ENCODE measurements around the gene CACNA1A. TPM values are rescaled to one million over a fixed set of nuclear protein-coding genes. Genes with fewer than 3 reads are reported as not detected.
"Not testable (repeated sequence)": the region's sequence is repeated elsewhere in the genome, so short reads cannot be mapped to it uniquely, and the experiment has no call there.

Gene CACNA1A
- polyA plus RNA-seq, 10 donors: 0.84 to 5.1 (median 2.4) TPM

DNA sequence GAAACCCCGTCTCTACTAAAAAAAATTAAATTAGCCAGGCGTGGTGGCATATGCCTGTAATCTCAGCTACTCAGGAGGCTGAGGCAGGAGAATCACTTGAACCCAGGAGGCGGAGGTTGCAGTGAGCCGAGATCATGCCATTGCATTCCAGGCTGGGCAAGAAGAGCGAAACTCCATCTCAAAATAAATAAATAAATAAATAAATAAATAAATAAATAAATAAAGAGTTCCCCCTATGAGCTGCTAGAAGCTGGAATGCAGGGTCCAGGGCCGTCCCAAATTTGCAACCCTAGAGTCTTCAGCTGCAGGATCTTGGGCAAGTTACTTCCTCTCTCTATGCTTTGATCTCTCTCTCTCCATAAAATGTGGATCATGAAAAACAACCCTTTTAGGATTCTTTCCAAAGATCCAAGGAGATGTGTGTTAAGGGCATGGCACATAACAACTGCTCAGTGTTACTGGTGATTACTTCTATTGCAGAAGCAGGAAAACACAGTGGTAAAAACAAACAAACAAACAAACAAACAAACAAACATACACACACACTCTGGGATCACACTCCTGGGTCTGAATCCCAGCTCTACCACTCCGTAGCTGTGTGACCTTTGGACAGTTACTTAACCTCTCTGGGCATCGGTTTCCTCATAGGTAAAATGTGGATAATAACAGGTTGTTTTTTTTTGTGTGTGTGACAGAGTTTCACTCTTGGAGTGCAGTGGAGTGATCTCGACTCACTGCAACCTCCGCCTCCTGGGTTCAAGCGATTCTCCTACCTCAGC, 78.8 kb downstream of the CACNA1A start:
- no peak for DNase-seq

- not testable (repeated sequence) for DNase-seq
Measured at GRCh38 chr19:13425875-13426274, 80.4 kb downstream of the CACNA1A start.

GRCh38 chr19:13425151-13425550, 81.1 kb downstream of the CACNA1A start:
- DNase-seq: no peak

DNA sequence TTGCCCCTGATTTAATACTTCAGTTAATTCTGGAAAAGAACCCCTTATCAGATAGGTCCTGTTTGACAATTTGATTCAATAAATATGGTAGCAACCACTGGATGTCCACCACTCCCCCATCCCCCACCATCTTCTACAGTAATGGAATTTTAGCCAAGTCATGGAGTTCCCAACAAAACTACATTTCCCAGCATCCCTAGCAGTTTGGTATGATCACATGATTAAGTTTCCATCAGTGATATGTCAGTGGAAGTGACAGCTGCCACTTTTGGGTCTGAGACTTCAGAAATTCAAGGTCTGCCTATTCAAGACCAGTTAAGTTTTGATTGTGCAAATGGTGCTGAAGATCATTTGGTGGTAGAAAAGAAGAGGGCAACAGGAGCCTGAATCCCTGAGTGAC, 85.5 kb downstream of the CACNA1A start:
- no peak for DNase-seq

- no peak for DNase-seq
Measured at GRCh38 chr19:13417054-13417453, 89.2 kb downstream of the CACNA1A start.

- DNase-seq: no peak
Measured at GRCh38 chr19:13411899-13412298, 94.4 kb downstream of the CACNA1A start.

GRCh38 chr19:13410946-13411345, 95.3 kb downstream of the CACNA1A start:
- DNase-seq: no peak

DNA sequence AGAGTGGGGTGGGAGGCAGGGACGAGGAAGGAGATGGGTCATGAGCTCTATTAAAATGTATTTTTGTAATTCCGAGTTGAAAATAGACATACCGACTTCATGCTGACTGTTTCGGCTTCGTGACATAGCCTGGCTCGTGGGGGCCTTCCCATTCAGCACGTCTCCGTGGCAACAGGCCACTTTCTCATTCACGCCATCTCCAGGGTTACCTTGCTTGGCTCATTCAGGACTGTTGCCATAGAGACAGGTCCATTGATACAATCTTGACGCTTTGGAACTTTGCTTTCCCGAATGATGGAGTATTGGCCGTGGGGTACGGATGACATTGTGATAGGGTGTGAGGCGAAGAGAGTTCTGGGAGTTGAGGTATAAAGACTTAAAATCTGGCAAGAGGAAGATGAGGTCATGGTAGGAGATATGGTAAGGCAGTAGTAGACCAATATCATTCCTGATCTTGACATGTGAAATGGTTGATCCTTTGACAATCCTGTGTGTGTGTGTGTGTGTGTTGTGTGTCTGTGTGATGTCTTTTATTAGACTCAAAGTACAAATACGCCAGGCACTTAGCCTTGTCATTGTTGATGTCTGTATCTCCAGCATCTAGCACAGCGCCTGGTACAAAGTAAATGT, 97.3 kb downstream of the CACNA1A start:
- no peak for DNase-seq

- no peak for DNase-seq
Measured at GRCh38 chr19:13404236-13404635, 102.0 kb downstream of the CACNA1A start.

- no peak for DNase-seq
Measured at GRCh38 chr19:13401388-13401787, 104.9 kb downstream of the CACNA1A start.

GRCh38 chr19:13400296-13400695, 106.0 kb downstream of the CACNA1A start:
- no peak for DNase-seq

DNA sequence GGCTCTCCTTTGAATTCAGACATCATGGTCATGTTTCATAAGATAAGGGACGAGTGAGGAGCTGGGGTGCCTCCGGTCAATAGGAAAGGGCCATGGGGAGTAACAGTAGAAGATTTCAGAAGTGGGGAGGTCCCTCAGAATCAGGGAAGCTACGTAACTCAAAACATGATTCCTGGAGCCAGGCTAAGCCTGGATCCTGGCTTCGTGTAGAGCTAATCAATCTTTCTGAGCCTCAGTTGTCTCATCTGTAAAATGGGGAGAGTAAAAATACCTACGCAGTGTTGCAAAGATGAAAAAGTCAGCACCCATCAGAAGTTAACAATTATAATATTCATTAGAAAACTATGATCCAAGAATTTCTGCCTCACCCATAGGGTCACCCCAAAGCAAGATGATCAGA, 106.5 kb downstream of the CACNA1A start:
- DNase-seq: no peak

GRCh38 chr19:13398780-13399726, 107.2 kb downstream of the CACNA1A start:
- peak; percentile 3 to 76 (median 29) for DNase-seq

DNA sequence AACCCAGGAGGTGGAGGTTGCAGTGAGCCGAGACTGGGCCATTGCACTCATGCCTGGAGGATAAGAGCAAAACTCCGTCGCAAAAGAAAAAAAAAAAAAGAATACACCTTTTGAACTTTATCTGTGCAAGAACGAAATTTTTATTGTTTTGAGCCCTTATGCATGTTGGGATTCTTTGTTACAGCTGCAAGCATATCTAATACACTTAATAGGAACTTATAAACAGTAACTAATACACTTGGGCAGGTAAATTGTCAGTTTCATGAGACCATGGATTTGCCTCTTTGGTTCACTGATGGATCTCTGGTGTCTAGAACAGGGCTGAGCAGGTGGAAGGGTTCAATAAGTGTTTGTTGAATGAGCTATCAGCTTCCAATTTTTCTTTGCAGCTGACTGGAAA, 108.1 kb downstream of the CACNA1A start:
- DNase-seq: no peak

GRCh38 chr19:13396250-13397080, 109.8 kb downstream of the CACNA1A start:
- peak in 2 of 3 donors; percentile 33 to 43 for DNase-seq

- no peak for DNase-seq
Measured at GRCh38 chr19:13382633-13382938, 123.7 kb downstream of the CACNA1A start.

DNA sequence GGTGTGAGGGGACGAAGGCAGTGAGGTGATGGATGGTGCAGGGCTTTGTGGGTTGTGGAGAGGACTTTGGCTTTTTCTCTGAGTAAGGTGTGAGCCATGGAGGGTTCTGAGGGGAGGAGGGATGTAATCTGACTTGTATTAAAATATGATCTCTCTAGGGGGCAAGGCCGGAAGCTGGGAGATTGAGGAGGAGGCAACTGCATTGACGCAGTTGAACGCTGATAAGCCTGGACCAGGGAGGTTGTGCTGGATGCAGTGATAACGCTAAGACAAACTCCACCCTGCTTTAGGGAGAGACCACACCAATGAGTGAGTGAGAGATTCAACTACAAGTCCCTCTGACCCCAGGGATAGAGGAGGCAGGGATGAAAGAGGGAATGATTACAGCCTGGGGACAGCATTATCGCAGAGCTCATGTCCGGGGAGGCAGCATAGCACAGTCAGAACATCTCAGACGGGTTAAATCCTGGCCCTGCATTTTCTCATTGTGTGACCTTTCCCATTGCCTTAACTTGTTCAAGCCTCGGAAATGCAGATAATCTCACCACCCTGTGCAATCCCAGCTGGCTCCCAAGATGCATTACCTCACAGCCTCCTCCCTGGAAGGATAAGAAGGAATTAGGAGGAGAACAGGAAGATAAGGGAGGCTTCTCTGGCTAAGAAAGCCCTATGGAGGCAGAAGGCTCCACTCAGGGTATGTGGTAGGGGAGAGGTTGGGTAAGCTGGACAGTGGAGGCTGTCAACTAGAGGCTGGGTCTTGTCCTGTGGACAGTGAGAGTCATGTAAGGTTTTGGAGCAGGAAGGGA, 124.2 kb downstream of the CACNA1A start:
- no peak for DNase-seq

DNA sequence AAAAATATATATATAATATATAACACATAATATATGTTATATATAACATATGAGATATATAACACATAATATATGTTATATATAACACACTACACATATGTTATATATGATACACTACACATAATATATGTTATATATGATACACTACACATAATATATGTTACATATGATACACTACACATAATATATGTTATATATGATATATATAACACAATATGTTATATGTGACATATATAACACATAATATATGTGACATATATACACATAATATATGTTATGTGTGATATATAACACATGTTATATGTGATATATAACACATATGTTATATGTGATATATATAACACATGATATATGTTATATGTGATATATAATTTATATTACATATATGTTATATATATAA, 129.7 kb downstream of the CACNA1A start:
- DNase-seq: no peak

DNA sequence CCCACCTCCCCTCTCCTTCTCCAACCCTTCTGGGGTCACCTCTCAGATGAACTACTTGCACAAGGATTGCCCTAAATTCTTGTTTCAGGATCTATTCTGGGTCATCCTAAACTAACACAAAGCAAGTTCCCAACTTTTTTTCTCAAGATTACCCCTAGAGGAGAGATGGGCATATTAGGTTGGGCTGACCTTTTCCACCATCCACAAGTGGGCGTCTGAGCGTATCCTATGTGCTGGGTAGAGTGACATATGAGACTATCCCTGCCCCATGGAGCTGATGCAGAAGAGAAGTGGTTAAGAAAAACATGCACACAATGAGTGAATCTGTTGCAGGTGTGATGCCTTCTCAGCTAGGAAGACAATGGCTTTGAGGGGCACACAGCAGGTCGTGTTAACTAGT, 132.7 kb downstream of the CACNA1A start:
- no peak for DNase-seq

DNA sequence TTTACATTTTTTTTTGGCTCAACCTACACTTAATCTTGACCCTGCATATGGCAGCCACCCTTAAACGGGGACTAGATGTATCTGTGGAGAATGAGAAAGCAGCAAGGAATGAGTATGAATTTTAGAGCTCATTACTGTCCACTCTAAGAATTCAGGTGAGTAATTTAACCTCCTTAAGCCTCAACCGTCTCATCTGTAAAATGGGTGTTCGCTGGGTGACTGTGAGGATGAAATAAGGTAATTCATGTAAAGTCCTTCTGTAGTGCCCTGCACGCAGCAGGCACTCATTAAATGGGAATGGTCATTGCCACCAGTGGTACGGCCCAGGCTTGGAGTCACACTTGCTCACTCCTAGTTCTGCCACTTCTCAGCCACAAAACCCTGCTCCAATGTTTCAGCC, 135.3 kb downstream of the CACNA1A start:
- no peak for DNase-seq
